GM19395 (cell line): ENCODE data around the gene PCED1A.

Experiments used
- ATAC-seq: cut with Tn5 transposase; IDR thresholded peaks from one replicate; pipeline ENCODE4 v1.9.1; 2021; ENCODE audit warnings: mild to moderate bottlenecking, moderate library complexity; ENCODE audit not compliant: unreplicated experiment

Gene PCED1A

GRCh38 chr20:2840138-2840966 is at the start of gene PCED1A, which contains the start of gene VPS16:
PCED1A (minus strand) TSS chr20:2840655; CDS start chr20:2839912, 743 bp downstream.
VPS16 (plus strand) TSS chr20:2840745; CDS start chr20:2840775, 30 bp downstream.
- ATAC-seq, result peak; percentile 92

- ATAC-seq, result no peak
Measured at GRCh38 chr20:2889797-2890196, 49.3 kb upstream of the PCED1A start.

- no peak for ATAC-seq
Measured at GRCh38 chr20:2889209-2889608, 48.8 kb upstream of the PCED1A start.

GRCh38 chr20:2888224-2888955 is 47.9 kb upstream of the PCED1A start:
- ATAC-seq, result no peak

- no peak for ATAC-seq
Measured at GRCh38 chr20:2887715-2888114, 47.3 kb upstream of the PCED1A start.

- ATAC-seq, result no peak
Measured at GRCh38 chr20:2883726-2884637, 43.5 kb upstream of the PCED1A start.

- ATAC-seq, result no peak
Measured at GRCh38 chr20:2880650-2881049, 40.2 kb upstream of the PCED1A start.

- no peak for ATAC-seq
Measured at GRCh38 chr20:2879146-2879545, 38.7 kb upstream of the PCED1A start.

GRCh38 chr20:2878515-2878914 is 38.1 kb upstream of the PCED1A start:
- ATAC-seq, result no peak

- ATAC-seq, result no peak
Measured at GRCh38 chr20:2875690-2876203, 35.3 kb upstream of the PCED1A start.

GRCh38 chr20:2874456-2874855 is 34.0 kb upstream of the PCED1A start:
- no peak for ATAC-seq

GRCh38 chr20:2873747-2874041 is 33.2 kb upstream of the PCED1A start:
- ATAC-seq, result peak; percentile 41

GRCh38 chr20:2873010-2873746 is 32.7 kb upstream of the PCED1A start, which contains the start of gene PTPRA:
PTPRA (plus strand) TSS chr20:2873481; CDS start chr20:2964278, 90,797 bp downstream.
- peak; percentile 90 for ATAC-seq

- peak; percentile 33 for ATAC-seq
Measured at GRCh38 chr20:2872459-2873009, 32.1 kb upstream of the PCED1A start.

GRCh38 chr20:2871661-2872458 is 31.4 kb upstream of the PCED1A start:
- ATAC-seq, result no peak

- ATAC-seq, result no peak
Measured at GRCh38 chr20:2871111-2871465, 30.6 kb upstream of the PCED1A start.

- ATAC-seq, result no peak
Measured at GRCh38 chr20:2869381-2869780, 28.9 kb upstream of the PCED1A start.

- ATAC-seq, result no peak
Measured at GRCh38 chr20:2867081-2867864, 26.8 kb upstream of the PCED1A start.
